Body of pancreas (tissue), 4 donors: ENCODE results near the gene PNMA8B.

Experiments
- CTCF ChIP-seq, 7 experiments: fragments of 450-650 bp in 4 of 7; fragments of 200-600 bp in 3 of 7; sonication (generic) in 3 of 7; IDR thresholded peaks; one replicate each; pipeline ENCODE4 v1.5.1; 2016 to 2019; ENCODE audit warnings: antibody characterized with exemption in 7 of 7
- POLR2A ChIP-seq, 3 donors: fragments of 450-650 bp; IDR thresholded peaks; one replicate each; pipeline ENCODE4 v1.6.1; 2016; ENCODE audit warnings: antibody characterized with exemption in 3 of 3, mild to moderate bottlenecking in 2 of 3

- TF ChIP-seq CTCF (IDR thresholded peaks at IDR 0.05) (no peak), POLR2A (IDR thresholded peaks at IDR 0.05) (no peak)
Measured at GRCh38 chr19:46544651-46545050, 49.0 kb upstream of the PNMA8B start.
